ENCODE results near the gene NECTIN2. TPM values are rescaled to one million over a fixed set of nuclear protein-coding genes. Genes with fewer than 3 reads are reported as not detected.

The NECTIN2 gene
- total RNA-seq, 1 experiment from 2014 or later = 96.3 TPM

- no TSS peak for BruUV-seq (replicated peaks)
These were observed 25.2 kb upstream of the NECTIN2 start for GRCh38 chr19:44820648-44821609.

GRCh38 chr19:44822177-44822576, 23.9 kb upstream of the NECTIN2 start:
- POLR2A ChIA-PET = interaction anchor here (0.8 kb wide), 1 partner anchor 13 kb away, joined by 3 read pairs; the partner anchor contains the start of gene BCAM
- Histone ChIP-seq H3K4me3 (replicated peaks in 1 of 2; ENCODE audit: low read depth in 1 of 2, low read length in 2 of 2) (no peak overlapping the region), H3K4me2 (ENCODE audit: low read length) (no peak overlapping the region), H3K9me3 (ENCODE audit: control insufficient read depth in 1 of 2, insufficient read depth in 1 of 2, low read depth in 1 of 2, low read length in 2 of 2) (no peaks in the 10 kb centered on the region), H3K27ac (ENCODE audit: low read depth, low read length) (no peak overlapping the region), H3K79me2 (ENCODE audit: insufficient read depth, low read length) (no peaks in the 10 kb centered on the region), H3K36me3 (ENCODE audit: control insufficient read depth in 1 of 2, insufficient read depth in 2 of 2, low read length in 2 of 2) (no peaks in the 10 kb centered on the region; a peak in 1 of 4 replicates), H4K20me1 (ENCODE audit: insufficient read depth) (no peaks in the 10 kb centered on the region), H3K27me3 (ENCODE audit: insufficient read depth, low read length) (no peaks in the 10 kb centered on the region), H2AFZ (ENCODE audit: low read depth, low read length, poor library complexity, severe bottlenecking) (no peak overlapping the region), H3K9me2 (ENCODE audit: insufficient read depth) (no peaks in the 10 kb centered on the region), H3K4me1 (ENCODE audit: control insufficient read depth in 1 of 2, insufficient read depth in 2 of 2, low read length in 2 of 2) (peaks cover 0 to 3% of the 10 kb centered on the region in 2 experiments; a peak in 1 of 4 replicates), H3K9ac (ENCODE audit: low read length) (no peak overlapping the region)
- ATAC-seq (no peak), DNase-seq (ENCODE audit: low read depth, low spot score) (no peak)
- TF ChIP-seq CBX3 (IDR thresholded peaks at IDR 0.05; ENCODE audit: low read depth) (no peak), TCF7L2 (IDR thresholded peaks at IDR 0.05; ENCODE audit: borderline replicate concordance, extremely low read depth, insufficient read depth, insufficient read length) (no peak), JUND (IDR thresholded peaks at IDR 0.05) (no peak), POLR2A (IDR thresholded peaks at IDR 0.05; ENCODE audit: borderline replicate concordance, extremely low read depth, insufficient read depth, insufficient read length) (no peak), YY1 (IDR thresholded peaks at IDR 0.05; ENCODE audit: extremely low read depth, insufficient replicate concordance, low read depth, low read length) (no peak), REST (IDR thresholded peaks at IDR 0.05; ENCODE audit: low read depth) (no peak), ZBTB33 (IDR thresholded peaks at IDR 0.05; ENCODE audit: extremely low read depth, insufficient replicate concordance, low read length) (no peak), SIN3A (IDR thresholded peaks at IDR 0.05; ENCODE audit: low read depth) (no peak), SP1 (IDR thresholded peaks at IDR 0.05; ENCODE audit: low read depth) (no peak), CEBPB (IDR thresholded peaks at IDR 0.05; ENCODE audit: low read depth) (no peak), ELF1 (IDR thresholded peaks at IDR 0.05; ENCODE audit: borderline replicate concordance, low read depth) (no peak)
- intact Hi-C loops (cut with micrococcal nuclease) = no loop called here
- BruUV-seq (replicated peaks) = no TSS peak
- CTCF ChIA-PET = no interaction called here
- RAD21 ChIA-PET (ENCODE audit: low non-redundant PET in 1 of 2, low total read pairs in 2 of 2, uncharacterized antibody in 2 of 2, unreplicated experiment in 2 of 2) = no interaction called here

More at GRCh38 chr19:44820648-44821609, 25.2 kb upstream of the NECTIN2 start:
- Histone ChIP-seq H4K20me1 (ENCODE audit: insufficient read depth) (no peaks in the 10 kb centered on the region), H3K4me1 (ENCODE audit: control insufficient read depth in 1 of 2, insufficient read depth in 2 of 2, low read length in 2 of 2) (no peaks in the 10 kb centered on the region), H3K27me3 (ENCODE audit: insufficient read depth, low read length) (no peaks in the 10 kb centered on the region), H3K9ac (ENCODE audit: low read length) (no peak overlapping the region), H3K9me3 (ENCODE audit: control insufficient read depth in 1 of 2, insufficient read depth in 1 of 2, low read depth in 1 of 2, low read length in 2 of 2) (no peaks in the 10 kb centered on the region), H3K4me3 (replicated peaks in 1 of 2; ENCODE audit: low read depth in 1 of 2, low read length in 2 of 2) (no peak overlapping the region), H3K36me3 (ENCODE audit: control insufficient read depth in 1 of 2, insufficient read depth in 2 of 2, low read length in 2 of 2) (no peaks in the 10 kb centered on the region; a peak in 1 of 4 replicates), H3K79me2 (ENCODE audit: insufficient read depth, low read length) (no peaks in the 10 kb centered on the region), H3K27ac (ENCODE audit: low read depth, low read length) (no peak overlapping the region), H3K4me2 (ENCODE audit: low read length) (no peak overlapping the region), H3K9me2 (ENCODE audit: insufficient read depth) (no peaks in the 10 kb centered on the region), H2AFZ (ENCODE audit: low read depth, low read length, poor library complexity, severe bottlenecking) (no peak overlapping the region)
- ChIA-PET CTCF (no interaction called here), RAD21 (ENCODE audit: low non-redundant PET in 1 of 2, low total read pairs in 2 of 2, uncharacterized antibody in 2 of 2, unreplicated experiment in 2 of 2) (no interaction called here), POLR2A (no interaction called here)
- intact Hi-C loops (cut with micrococcal nuclease) = no loop called here
- DNase-seq (ENCODE audit: low read depth, low spot score) = no peak
- no peak for TF ChIP-seq ELF1 (IDR thresholded peaks at IDR 0.05; ENCODE audit: borderline replicate concordance, low read depth)
- TF ChIP-seq CBX3 (IDR thresholded peaks at IDR 0.05; ENCODE audit: low read depth) = no peak
- no peak for TF ChIP-seq FOSL1 (IDR thresholded peaks at IDR 0.05; ENCODE audit: low read depth)
- ATAC-seq = no peak; the same call in 1 of the 2 replicates
